SU-DHL-6 (cell line): Measurements from ENCODE around the gene PSTPIP1.

Experiments
- H2AFZ ChIP-seq: fragments of 200-600 bp; sonication (generic); 2 replicates; pipeline ENCODE4 v1.6.1; 2014; ENCODE audit warnings: low read depth, mild to moderate bottlenecking, moderate library complexity, mixed read lengths, antibody characterized with exemption, low read length; ENCODE audit not compliant: severe bottlenecking
- H3F3A ChIP-seq: fragments of 200-600 bp; shearing (Covaris generic); 2 replicates; pipeline ENCODE4 v1.6.0; 2016; ENCODE audit warnings: antibody characterized with exemption, mild to moderate bottlenecking; ENCODE audit not compliant: insufficient read depth
- H3K27ac ChIP-seq: fragments of 200-600 bp; sonication (generic); 2 replicates; pipeline ENCODE4 v1.5.1; 2016; ENCODE audit warnings: low read depth, mild to moderate bottlenecking, low read length, moderate library complexity, mixed read lengths
- H3K27me3 ChIP-seq: fragments of 200-600 bp; sonication (generic), shearing (Covaris generic); 2 replicates; pipeline ENCODE4 v1.6.0; 2014; ENCODE audit warnings: mild to moderate bottlenecking, low read length
- H3K36me3 ChIP-seq: fragments of 200-600 bp; sonication (generic); 2 replicates; pipeline ENCODE4 v1.6.1; 2014; ENCODE audit warnings: mild to moderate bottlenecking, low read length, mixed read lengths
- H3K4me2 ChIP-seq: fragments of 300-600, 200-600 bp; shearing (Covaris generic), sonication (generic); 2 replicates; pipeline ENCODE4 v1.6.0; 2014; ENCODE audit warnings: low read length, low read depth, mild to moderate bottlenecking; ENCODE audit not compliant: poor library complexity, severe bottlenecking
- H3K4me3 ChIP-seq: fragments of 200-600 bp; sonication (generic); 2 replicates; pipeline ENCODE4 v1.5.1; 2014; ENCODE audit warnings: antibody characterized with exemption, low read length, mild to moderate bottlenecking, mixed read lengths; ENCODE audit not compliant: insufficient read depth, poor library complexity, severe bottlenecking
- H3K79me2 ChIP-seq: fragments of 200-600 bp; sonication (generic); 2 replicates; pipeline ENCODE4 v1.6.1; 2014; ENCODE audit warnings: mild to moderate bottlenecking, low read length, moderate library complexity; ENCODE audit not compliant: insufficient read depth
- H3K9ac ChIP-seq: fragments of 200-600 bp; sonication (generic); 2 replicates; pipeline ENCODE4 v1.7.0; 2014; ENCODE audit warnings: mild to moderate bottlenecking, low read length
- H3K9me2 ChIP-seq: fragments of 200-600 bp; sonication (generic); replicated peaks from 2 replicates; pipeline ENCODE4 v1.6.1; 2014; ENCODE audit warnings: low read length; ENCODE audit not compliant: insufficient read depth
- H3K9me3 ChIP-seq: fragments of 200-600 bp; sonication (generic); 2 replicates; pipeline ENCODE4 v1.6.1; 2014; ENCODE audit warnings: low read length, mixed read lengths; ENCODE audit not compliant: insufficient read depth
- H4K20me1 ChIP-seq: fragments of 200-600 bp; sonication (generic); 2 replicates; pipeline ENCODE4 v1.6.1; 2014; ENCODE audit warnings: low read depth, mild to moderate bottlenecking, antibody characterized with exemption, low read length, moderate library complexity, mixed read lengths
- CTCF ChIP-seq: fragments of 200-600 bp; sonication (generic); IDR thresholded peaks from one replicate; pipeline ENCODE4 v1.5.1; 2017; ENCODE audit warnings: antibody characterized with exemption, mild to moderate bottlenecking, low read length, moderate library complexity; ENCODE audit not compliant: insufficient read depth, poor library complexity, severe bottlenecking
- EZH2phosphoT487 ChIP-seq: fragments of 200-600 bp; sonication (generic), shearing (Covaris generic); conservative IDR thresholded peaks from 2 replicates; pipeline ENCODE4 v1.6.1; 2018; ENCODE audit warnings: mild to moderate bottlenecking, antibody characterized with exemption, low read length, moderate library complexity, mixed read lengths

Gene PSTPIP1

GRCh38 chr15:77039848-77040247 lies 44.9 kb downstream of the PSTPIP1 start:
- Histone ChIP-seq H3K9me2 (no peaks in the 10 kb centered on the region), H3F3A (0 out of 2 replicates have a peak, but pooled peaks cover 5% of the 10 kb centered on the region), H4K20me1 (no peaks in the 10 kb centered on the region), H3K4me3 (no peak overlapping the region), H3K36me3 (no peaks in the 10 kb centered on the region), H3K4me2 (no peak overlapping the region), H3K9ac (no peak overlapping the region), H3K9me3 (no peaks in the 10 kb centered on the region), H3K79me2 (no peaks in the 10 kb centered on the region), H3K27me3 (no peaks in the 10 kb centered on the region), H3K27ac (no peak overlapping the region), H2AFZ (no peak overlapping the region)
- TF ChIP-seq CTCF (no peak), EZH2phosphoT487 (no peak)

- no peaks in the 10 kb centered on the region for H3K79me2 ChIP-seq
- no peaks in the 10 kb centered on the region for H3K9me3 ChIP-seq
- H3K9me2 ChIP-seq, result no peaks in the 10 kb centered on the region
- H4K20me1 ChIP-seq, result no peaks in the 10 kb centered on the region
- H3K4me3 ChIP-seq, result no peak overlapping the region
- no peak overlapping the region for H3K9ac ChIP-seq
- H3K27ac ChIP-seq, result no peak overlapping the region
- TF ChIP-seq EZH2phosphoT487, result no peak
- no peak for TF ChIP-seq CTCF
- 0 out of 2 replicates have a peak, but pooled peaks cover 5% of the 10 kb centered on the region for H3F3A ChIP-seq
- no peaks in the 10 kb centered on the region for H3K27me3 ChIP-seq
- H2AFZ ChIP-seq, result no peak overlapping the region
- H3K4me2 ChIP-seq, result no peak overlapping the region
- no peaks in the 10 kb centered on the region for H3K36me3 ChIP-seq
Measured at GRCh38 chr15:77040673-77041072, 45.7 kb downstream of the PSTPIP1 start.

- Histone ChIP-seq H3K79me2 (no peaks in the 10 kb centered on the region), H4K20me1 (no peaks in the 10 kb centered on the region), H3K9me3 (no peaks in the 10 kb centered on the region), H3K4me3 (no peak overlapping the region), H3K27ac (no peak overlapping the region), H3F3A (0 out of 2 replicates have a peak, but pooled peaks cover 5% of the 10 kb centered on the region), H2AFZ (no peak overlapping the region), H3K27me3 (no peaks in the 10 kb centered on the region), H3K36me3 (no peaks in the 10 kb centered on the region), H3K4me2 (no peak overlapping the region), H3K9me2 (no peaks in the 10 kb centered on the region), H3K9ac (no peak overlapping the region)
- TF ChIP-seq EZH2phosphoT487, result no peak
- no peak for TF ChIP-seq CTCF
Measured at GRCh38 chr15:77042245-77042919, 47.5 kb downstream of the PSTPIP1 start.
